Body of pancreas (tissue), 4 donors: ENCODE data around the gene RNF223.

ENCODE experiments used
- CTCF ChIP-seq, 7 experiments: fragments of 450-650 bp in 4 of 7; fragments of 200-600 bp in 3 of 7; sonication (generic) in 3 of 7; IDR thresholded peaks; one replicate each; pipeline ENCODE4 v1.5.1; 2016 to 2019; ENCODE audit warnings: antibody characterized with exemption in 7 of 7
- POLR2A ChIP-seq, 3 donors: fragments of 450-650 bp; IDR thresholded peaks; one replicate each; pipeline ENCODE4 v1.6.1; 2016; ENCODE audit warnings: antibody characterized with exemption in 3 of 3, mild to moderate bottlenecking in 2 of 3

GRCh38 chr1:1058921-1059493 lies 15.1 kb downstream of the RNF223 start:
- no peak for TF ChIP-seq POLR2A (IDR thresholded peaks at IDR 0.05)
- peak in 2 of 7 experiments; percentile 10 to 11 for TF ChIP-seq CTCF (IDR thresholded peaks at IDR 0.05)
